Lower leg skin (tissue), 3 donors: ENCODE measurements around the gene TOP1.

Source experiments
- CTCF ChIP-seq, 3 donors: fragments of 450-650 bp; IDR thresholded peaks; one replicate each; pipeline ENCODE4 v1.5.1; 2016; ENCODE audit warnings: antibody characterized with exemption in 3 of 3, mild to moderate bottlenecking in 3 of 3, moderate library complexity in 2 of 3
- POLR2A ChIP-seq, 2 donors: fragments of 450-650 bp; IDR thresholded peaks; one replicate each; pipeline ENCODE4 v1.6.1; 2016 to 2017; ENCODE audit warnings: antibody characterized with exemption in 2 of 2, mild to moderate bottlenecking in 1 of 2, moderate library complexity in 1 of 2

- TF ChIP-seq CTCF (IDR thresholded peaks at IDR 0.05) (peak in 1 of 3 donors; percentile 76), POLR2A (IDR thresholded peaks at IDR 0.05) (no peak)
These were observed 38.0 kb upstream of the TOP1 start for GRCh38 chr20:40990542-40991120.
